WERI-Rb-1 (cell line): ENCODE results near the gene CMSS1.

Experiments used
- DNase-seq: peaks from one replicate; pipeline ENCODE4 v3.0.0-alpha.2; 2020
- H3K27ac ChIP-seq: fragments of 250-450 bp; sonication (Bioruptor Pico); 2 replicates; pipeline ENCODE4 v1.5.1; 2020; ENCODE audit warnings: mild to moderate bottlenecking, moderate library complexity
- H3K27me3 ChIP-seq: fragments of 250-450 bp; sonication (Bioruptor Pico); 2 replicates; pipeline ENCODE4 v1.5.1; 2021; ENCODE audit warnings: mild to moderate bottlenecking, low read depth, moderate library complexity; ENCODE audit not compliant: insufficient read depth, severe bottlenecking
- H3K36me3 ChIP-seq: fragments of 250-450 bp; sonication (Bioruptor Pico); 2 replicates; pipeline ENCODE4 v1.5.1; 2020; ENCODE audit warnings: mild to moderate bottlenecking, moderate library complexity
- H3K4me3 ChIP-seq: 2 replicates; pipeline ENCODE4 v1.5.1; 2011; ENCODE audit warnings: low read depth, mild to moderate bottlenecking, control low read depth, low read length
- H3K9me3 ChIP-seq: fragments of 250-450 bp; sonication (Bioruptor Pico); 2 replicates; pipeline ENCODE4 v1.5.1; 2021; ENCODE audit warnings: mild to moderate bottlenecking, moderate library complexity; ENCODE audit not compliant: severe bottlenecking
- TF ChIP-seq, protein P1 (sequence below): IDR thresholded peaks from 2 replicates; pipeline ENCODE4 v1.5.1; 2011; ENCODE audit warnings: low read depth, mild to moderate bottlenecking, control low read depth, inconsistent platforms, low read length

Gene CMSS1

DNA sequence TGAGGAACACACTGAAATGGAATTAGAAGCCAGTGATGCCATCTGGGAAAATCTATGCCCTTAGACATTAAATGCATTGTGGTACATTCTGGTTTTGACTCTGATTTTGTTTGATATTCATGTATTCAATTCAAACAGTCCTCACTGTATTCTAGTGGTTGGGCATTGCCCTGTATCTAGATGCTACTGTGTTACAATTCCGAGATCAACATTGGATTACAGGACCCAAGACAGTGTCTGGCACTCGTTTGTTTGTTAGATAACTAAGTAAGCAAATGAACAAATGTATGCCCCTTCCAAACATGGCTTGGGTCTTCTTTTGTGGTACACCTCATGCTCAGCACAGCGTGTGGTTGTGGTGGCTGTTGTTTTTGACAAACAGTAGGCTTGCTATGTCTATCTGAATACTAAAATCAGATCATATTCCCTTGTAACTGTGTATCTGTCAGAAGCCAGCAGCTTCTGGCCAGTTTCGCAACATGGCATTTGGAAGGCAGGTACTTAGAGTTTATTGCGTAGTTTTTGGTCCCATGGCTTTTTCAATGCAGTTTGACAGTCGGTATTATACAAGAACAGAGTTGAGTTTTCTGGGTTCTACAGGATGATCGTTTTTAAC, 290.9 kb downstream of the CMSS1 start:
- H3K9me3 ChIP-seq, result no peaks in the 10 kb centered on the region
- H3K4me3 ChIP-seq, result no peak overlapping the region
- TF ChIP-seq, protein P1, sequence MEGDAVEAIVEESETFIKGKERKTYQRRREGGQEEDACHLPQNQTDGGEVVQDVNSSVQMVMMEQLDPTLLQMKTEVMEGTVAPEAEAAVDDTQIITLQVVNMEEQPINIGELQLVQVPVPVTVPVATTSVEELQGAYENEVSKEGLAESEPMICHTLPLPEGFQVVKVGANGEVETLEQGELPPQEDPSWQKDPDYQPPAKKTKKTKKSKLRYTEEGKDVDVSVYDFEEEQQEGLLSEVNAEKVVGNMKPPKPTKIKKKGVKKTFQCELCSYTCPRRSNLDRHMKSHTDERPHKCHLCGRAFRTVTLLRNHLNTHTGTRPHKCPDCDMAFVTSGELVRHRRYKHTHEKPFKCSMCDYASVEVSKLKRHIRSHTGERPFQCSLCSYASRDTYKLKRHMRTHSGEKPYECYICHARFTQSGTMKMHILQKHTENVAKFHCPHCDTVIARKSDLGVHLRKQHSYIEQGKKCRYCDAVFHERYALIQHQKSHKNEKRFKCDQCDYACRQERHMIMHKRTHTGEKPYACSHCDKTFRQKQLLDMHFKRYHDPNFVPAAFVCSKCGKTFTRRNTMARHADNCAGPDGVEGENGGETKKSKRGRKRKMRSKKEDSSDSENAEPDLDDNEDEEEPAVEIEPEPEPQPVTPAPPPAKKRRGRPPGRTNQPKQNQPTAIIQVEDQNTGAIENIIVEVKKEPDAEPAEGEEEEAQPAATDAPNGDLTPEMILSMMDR, result no peak
- no peaks in the 10 kb centered on the region for H3K27me3 ChIP-seq
- no peaks in the 10 kb centered on the region for H3K36me3 ChIP-seq
- DNase-seq, result no peak
- H3K27ac ChIP-seq, result no peak overlapping the region

DNA sequence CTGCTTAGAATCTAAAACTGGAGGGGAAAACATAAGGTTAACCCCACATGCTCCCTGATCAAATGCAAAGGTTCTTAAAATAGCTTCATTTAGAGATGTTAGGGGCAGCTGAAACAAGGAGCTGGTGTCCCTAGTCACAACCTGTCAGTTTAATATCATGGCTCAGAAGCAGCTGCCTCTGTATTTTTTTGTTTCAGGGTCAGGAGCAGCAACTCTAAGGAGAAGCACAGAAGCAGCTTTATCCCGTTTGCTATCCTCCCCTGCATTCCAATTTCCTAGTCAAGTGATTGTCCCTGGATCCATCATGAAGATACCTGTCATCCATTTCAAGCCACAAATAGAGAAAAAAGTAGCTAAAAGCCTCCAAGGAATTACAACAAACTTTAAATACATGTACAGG, 292.5 kb downstream of the CMSS1 start:
- TF ChIP-seq, protein P1, result no peak
- Histone ChIP-seq H3K36me3 (no peaks in the 10 kb centered on the region), H3K9me3 (no peaks in the 10 kb centered on the region), H3K27me3 (no peaks in the 10 kb centered on the region), H3K4me3 (no peak overlapping the region), H3K27ac (no peak overlapping the region)
- no peak for DNase-seq

DNA sequence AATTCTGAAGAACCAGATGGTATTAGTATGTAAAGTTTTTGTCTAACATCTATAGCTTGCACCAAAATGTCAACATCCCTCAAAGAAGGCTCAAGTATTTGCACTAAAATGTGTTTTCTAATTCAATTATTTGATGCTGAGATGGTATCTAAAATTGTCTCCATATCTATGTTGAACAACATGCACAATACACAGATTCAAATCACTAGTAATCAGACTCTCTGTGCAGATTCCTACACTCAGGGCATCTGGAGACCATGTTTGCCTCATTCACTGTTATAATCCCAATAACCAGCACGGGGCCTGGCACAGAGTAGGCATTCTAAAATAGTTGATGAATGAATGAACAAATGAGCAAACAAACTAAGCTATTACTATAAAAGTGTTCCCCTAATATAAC, 294.1 kb downstream of the CMSS1 start:
- no peak for DNase-seq
- TF ChIP-seq, protein P1, result no peak
- no peaks in the 10 kb centered on the region for H3K27me3 ChIP-seq
- no peak overlapping the region for H3K4me3 ChIP-seq
- H3K9me3 ChIP-seq, result no peaks in the 10 kb centered on the region
- no peak overlapping the region for H3K27ac ChIP-seq
- no peaks in the 10 kb centered on the region for H3K36me3 ChIP-seq

DNA sequence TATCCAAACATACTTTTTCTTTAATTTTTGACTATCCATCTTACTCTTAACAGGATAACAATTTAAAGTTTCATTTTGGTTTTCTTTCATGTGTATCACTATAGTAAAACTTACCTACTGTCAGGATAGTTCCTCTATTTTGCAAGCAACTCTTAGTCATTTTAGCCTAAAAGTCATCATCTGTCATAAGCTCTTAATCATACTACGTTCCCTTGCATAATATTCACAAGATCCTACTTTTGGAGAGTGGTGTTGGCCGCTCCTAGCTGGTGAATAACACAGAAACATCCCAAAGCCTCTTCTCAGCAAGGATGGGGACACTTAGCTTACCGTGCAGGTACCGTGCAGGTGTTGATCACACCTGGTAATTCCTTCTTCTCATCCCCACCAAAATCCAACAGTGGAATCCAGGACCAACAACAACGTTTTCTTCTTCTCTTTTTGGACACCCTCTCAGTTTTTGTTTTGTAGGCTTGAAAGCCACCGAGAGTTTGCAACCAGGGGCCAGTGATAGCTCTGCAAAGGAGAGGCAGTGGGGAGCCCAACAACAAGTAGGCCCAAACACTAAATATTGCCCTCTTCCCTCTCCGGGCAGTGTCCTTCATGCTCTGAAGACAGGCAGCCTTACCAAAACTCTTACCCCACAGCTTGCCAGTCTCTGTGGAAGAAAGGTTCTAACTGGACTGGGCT, 296.2 kb downstream of the CMSS1 start:
- Histone ChIP-seq H3K27me3 (no peaks in the 10 kb centered on the region), H3K4me3 (no peak overlapping the region), H3K27ac (no peak overlapping the region), H3K9me3 (no peaks in the 10 kb centered on the region), H3K36me3 (no peaks in the 10 kb centered on the region)
- no peak for DNase-seq
- TF ChIP-seq, protein P1, result no peak

- TF ChIP-seq, protein P1, result no peak
- no peaks in the 10 kb centered on the region for H3K27me3 ChIP-seq
- no peak within 1 kb of the TSS for H3K4me3 ChIP-seq
- no peak for DNase-seq
- no peak within 1 kb of the TSS for H3K27ac ChIP-seq
- no peaks in the 10 kb centered on the region for H3K9me3 ChIP-seq
- H3K36me3 ChIP-seq, result no peaks in the 10 kb centered on the region; the same call in 1 of the 2 replicates
Observed at GRCh38 chr3:100114413-100115030, 296.9 kb downstream of the CMSS1 start, which contains the start of gene FILIP1L. Gene FILIP1L, minus strand, starts transcription at chr3:100114501.
